ENCODE results near the gene TRRAP. TPM values are rescaled to one million over a fixed set of nuclear protein-coding genes. Genes with fewer than 3 reads are reported as not detected.

The TRRAP gene
- total and polyA plus RNA-seq, 2 of the 8 experiments (the other 6 are each of a cell fraction or from before 2014, with no cell fraction given) = 21.7 to 48.6 TPM

DNA sequence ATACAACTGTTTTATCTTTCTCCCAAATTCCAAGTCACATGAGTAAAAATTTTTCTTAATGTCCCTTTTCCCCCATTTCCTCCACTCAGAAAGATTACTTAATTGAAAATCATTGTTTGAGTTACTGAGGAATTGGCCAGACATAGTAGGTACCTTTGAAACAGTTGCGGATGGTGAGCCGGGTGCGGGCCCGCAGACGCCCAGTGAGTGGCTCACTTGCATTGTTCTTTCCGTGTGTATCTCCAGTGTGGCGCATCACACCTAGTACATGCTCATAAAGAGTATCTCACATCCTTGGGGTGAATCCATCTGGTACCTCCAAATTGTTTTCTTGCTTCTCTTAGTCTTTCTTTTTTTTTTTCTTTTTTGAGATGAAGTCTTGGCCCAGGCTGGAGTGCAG, 14.3 kb downstream of the TRRAP start:
- Histone ChIP-seq H2BK20ac (ENCODE audit: low read length) (no peak overlapping the region), H3K9me3 (ENCODE audit: insufficient read depth in 2 of 2, low read depth in 1 of 2, low read length in 1 of 2) (no peaks in the 10 kb centered on the region), H3K56ac (replicated peaks; ENCODE audit: insufficient read length, low read depth, low read length) (no peak overlapping the region), H3K14ac (ENCODE audit: insufficient read length) (no peak overlapping the region), H2AK5ac (ENCODE audit: low read depth, low read length) (no peak overlapping the region), H3K27me3 (replicated peaks in 1 of 4; ENCODE audit: control insufficient read depth in 3 of 4, extremely low read depth in 1 of 4, insufficient read depth in 3 of 4, low read length in 3 of 4) (no peaks in the 10 kb centered on the region), H3K79me2 (ENCODE audit: control insufficient read depth in 1 of 2, insufficient read depth in 2 of 2, low read length in 2 of 2) (no peaks in the 10 kb centered on the region), H3K4me2 (ENCODE audit: insufficient read depth in 1 of 2, low read depth in 2 of 2, low read length in 2 of 2) (no peak overlapping the region), H3K4me3 (ENCODE audit: extremely low read depth in 1 of 4, insufficient read depth in 2 of 4, low read depth in 3 of 4, low read length in 4 of 4) (no peak overlapping the region), H4K20me1 (replicated peaks in 1 of 2; ENCODE audit: control insufficient read depth in 1 of 2, insufficient read depth in 2 of 2, low read length in 2 of 2) (peaks cover 2% of the 10 kb centered on the region in 2 experiments), H3K23ac (ENCODE audit: insufficient read length) (no peak overlapping the region), H2BK12ac (ENCODE audit: low read depth, low read length) (no peak overlapping the region), H2BK15ac (ENCODE audit: low read length) (no peak overlapping the region), H4K5ac (ENCODE audit: insufficient read length, low read depth, low read length) (no peak overlapping the region), H3K36me3 (ENCODE audit: control insufficient read depth in 2 of 4, insufficient read depth in 4 of 4, low read length in 3 of 4) (peaks cover 8 to 77% (median 42%) of the 10 kb centered on the region in 4 experiments), H3K9ac (replicated peaks in 1 of 4; ENCODE audit: extremely low read depth in 1 of 4, low read depth in 3 of 4, low read length in 3 of 4) (no peak overlapping the region), H3K27ac (ENCODE audit: low read depth, low read length) (no peak overlapping the region), H4K8ac (ENCODE audit: extremely low read depth, insufficient read depth, low read length) (no peak overlapping the region), H3K4ac (replicated peaks; ENCODE audit: insufficient read length, low read depth, low read length) (no peak overlapping the region), H4K91ac (replicated peaks; ENCODE audit: insufficient read length, low read length) (no peak overlapping the region), H2AFZ (ENCODE audit: low read length) (no peak overlapping the region), H3K4me1 (replicated peaks in 1 of 4; ENCODE audit: control insufficient read depth in 3 of 4, insufficient read depth in 4 of 4, low read length in 3 of 4) (no peaks in the 10 kb centered on the region), H2BK5ac (ENCODE audit: low read depth, low read length) (no peak overlapping the region), H3K79me1 (ENCODE audit: low read depth, low read length) (no peaks in the 10 kb centered on the region), H3K23me2 (ENCODE audit: low read depth, low read length) (no peaks in the 10 kb centered on the region), H3K18ac (ENCODE audit: extremely low read depth, low read length) (no peak overlapping the region), H2BK120ac (replicated peaks; ENCODE audit: low read depth, low read length) (no peak overlapping the region)
- POLR2A ChIA-PET (ENCODE audit: partially characterized antibody) = interaction anchor here (1.0 kb wide), 1 partner anchor 9 kb away, joined by 3 read pairs; no protein-coding TSS in a partner anchor
- 94% methylated on average over 7 of the region's 7 CpGs; no CpG with 5 or more reads in 1 of the 2 experiments for WGBS, 2 experiments (ENCODE audit: extremely low coverage in 1 of 2, insufficient coverage in 1 of 2, insufficient read length in 1 of 2, insufficient replicate concordance in 2 of 2, low coverage in 1 of 2, low lambda C conversion rate in 2 of 2, missing lambda C conversion rate in 1 of 2)
- no peak for FAIRE-seq
- DNase-seq (ENCODE audit: low read depth in 1 of 2, low spot score in 2 of 2) = no peak
- CTCF ChIA-PET (ENCODE audit: partially characterized antibody) = interaction anchor here (1.2 to 2.2 kb wide), 3 partner anchors 13 to 101 kb away, joined by 3 to 9 read pairs (median 6); partner anchors contain the start of gene TRRAP
- TF ChIP-seq CREB1 (IDR thresholded peaks at IDR 0.05) (no peak), SIX5 (IDR thresholded peaks at IDR 0.05; ENCODE audit: low read depth, low read length) (no peak), EZH2 (IDR thresholded peaks at IDR 0.05; ENCODE audit: low read depth, low read length, severe bottlenecking) (no peak)

All from H1 (cell line).